ENCODE measurements around the gene MKNK1.

DNA sequence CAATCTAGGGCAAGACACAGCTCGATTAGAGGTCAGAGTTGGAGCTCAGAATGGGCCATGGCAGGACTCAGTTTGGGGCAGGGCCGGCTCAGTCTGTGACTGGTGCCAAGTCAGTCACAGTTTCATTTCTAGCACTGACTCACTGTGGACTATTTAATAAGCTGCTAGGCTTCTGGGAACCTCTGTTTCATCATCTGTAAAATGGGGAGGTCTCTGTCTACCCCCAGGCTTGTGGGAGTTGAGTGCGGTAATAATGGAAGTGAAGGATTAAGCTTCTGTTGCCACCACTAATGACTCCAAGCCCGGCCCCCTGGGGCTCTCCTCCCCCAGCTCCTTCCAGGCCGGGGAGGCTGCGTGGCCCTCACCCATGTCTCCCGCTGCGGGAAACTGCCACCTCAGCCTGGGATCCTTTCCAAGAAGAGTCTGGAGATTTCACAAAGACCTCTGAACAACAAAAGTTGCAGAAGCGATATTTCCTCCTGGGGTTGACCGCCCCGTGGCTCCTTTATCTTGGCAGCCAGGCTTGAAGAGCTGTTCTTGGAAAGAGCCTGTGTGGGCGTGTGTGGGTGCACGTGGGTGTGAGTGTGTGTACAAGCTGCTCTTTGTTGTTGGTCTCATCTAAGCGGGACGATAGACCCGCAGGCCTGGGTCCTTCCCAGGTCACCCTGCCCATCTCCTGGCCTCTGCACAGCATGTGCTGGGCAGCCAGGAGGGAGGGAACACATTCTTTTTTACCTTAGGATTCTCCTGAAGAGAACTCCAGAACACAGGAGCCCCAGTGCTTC, 81.7 kb downstream of the MKNK1 start:
- TF ChIP-seq, protein P1, sequence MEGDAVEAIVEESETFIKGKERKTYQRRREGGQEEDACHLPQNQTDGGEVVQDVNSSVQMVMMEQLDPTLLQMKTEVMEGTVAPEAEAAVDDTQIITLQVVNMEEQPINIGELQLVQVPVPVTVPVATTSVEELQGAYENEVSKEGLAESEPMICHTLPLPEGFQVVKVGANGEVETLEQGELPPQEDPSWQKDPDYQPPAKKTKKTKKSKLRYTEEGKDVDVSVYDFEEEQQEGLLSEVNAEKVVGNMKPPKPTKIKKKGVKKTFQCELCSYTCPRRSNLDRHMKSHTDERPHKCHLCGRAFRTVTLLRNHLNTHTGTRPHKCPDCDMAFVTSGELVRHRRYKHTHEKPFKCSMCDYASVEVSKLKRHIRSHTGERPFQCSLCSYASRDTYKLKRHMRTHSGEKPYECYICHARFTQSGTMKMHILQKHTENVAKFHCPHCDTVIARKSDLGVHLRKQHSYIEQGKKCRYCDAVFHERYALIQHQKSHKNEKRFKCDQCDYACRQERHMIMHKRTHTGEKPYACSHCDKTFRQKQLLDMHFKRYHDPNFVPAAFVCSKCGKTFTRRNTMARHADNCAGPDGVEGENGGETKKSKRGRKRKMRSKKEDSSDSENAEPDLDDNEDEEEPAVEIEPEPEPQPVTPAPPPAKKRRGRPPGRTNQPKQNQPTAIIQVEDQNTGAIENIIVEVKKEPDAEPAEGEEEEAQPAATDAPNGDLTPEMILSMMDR (IDR thresholded peaks at IDR 0.05) = no peak
- TF ChIP-seq EP300 (IDR thresholded peaks at IDR 0.05) (no peak), POLR2A (IDR thresholded peaks at IDR 0.05) (no peak), POLR2AphosphoS5 (IDR thresholded peaks at IDR 0.05) (no peak)
